Stimulated activated CD8-positive, alpha-beta memory T cell treated with anti-CD3 and anti-CD28 coated beads, Interleukin-12 subunit alpha, Interleukin-12 subunit beta, amount 100 ng/mL, for 1 hour (primary cell): ENCODE data around the gene PDE6H.

Experiments used
- DNase-seq: peaks from one replicate; pipeline ENCODE4 v3.0.0-alpha.2; 2020; ENCODE audit warnings: low read depth

Gene PDE6H

GRCh38 chr12:14951851-14952250 is 21.0 kb upstream of the PDE6H start:
- DNase-seq = no peak

GRCh38 chr12:14952299-14952921 is 20.4 kb upstream of the PDE6H start:
- no peak for DNase-seq

GRCh38 chr12:14953752-14954151 is 19.1 kb upstream of the PDE6H start:
- DNase-seq = no peak

- no peak for DNase-seq
Observed at GRCh38 chr12:14954269-14954668, 18.6 kb upstream of the PDE6H start.

- DNase-seq = no peak
Observed at GRCh38 chr12:14956024-14956891, 16.6 kb upstream of the PDE6H start.

GRCh38 chr12:14956905-14957304 is 15.9 kb upstream of the PDE6H start:
- DNase-seq = no peak

GRCh38 chr12:14957551-14958168 is 15.2 kb upstream of the PDE6H start:
- DNase-seq = no peak

GRCh38 chr12:14958361-14959125 is 14.3 kb upstream of the PDE6H start:
- no peak for DNase-seq

- no peak for DNase-seq
Observed at GRCh38 chr12:14959126-14959440, 13.8 kb upstream of the PDE6H start.

- DNase-seq = no peak
Observed at GRCh38 chr12:14959463-14959862, 13.4 kb upstream of the PDE6H start.

GRCh38 chr12:14959916-14960496 is 12.8 kb upstream of the PDE6H start:
- DNase-seq = no peak

GRCh38 chr12:14960548-14961465 is 12.0 kb upstream of the PDE6H start:
- no peak for DNase-seq

GRCh38 chr12:14961466-14962152 is 11.2 kb upstream of the PDE6H start, which contains the start of gene ARHGDIB:
ARHGDIB (minus strand) TSS chr12:14961601; CDS start chr12:14950712, 10,889 bp downstream.
- DNase-seq = peak; percentile 63

- no peak for DNase-seq
Observed at GRCh38 chr12:14962153-14962539, 10.7 kb upstream of the PDE6H start.

GRCh38 chr12:14962797-14963196 is 10.0 kb upstream of the PDE6H start:
- no peak for DNase-seq

- DNase-seq = no peak
Observed at GRCh38 chr12:14963520-14963919, 9.3 kb upstream of the PDE6H start.

GRCh38 chr12:14964406-14964805 is 8.4 kb upstream of the PDE6H start:
- DNase-seq = no peak

- no peak for DNase-seq
Observed at GRCh38 chr12:14965221-14965620, 7.6 kb upstream of the PDE6H start.

GRCh38 chr12:14968478-14968877 is 4.4 kb upstream of the PDE6H start:
- no peak for DNase-seq

GRCh38 chr12:14970473-14970872 is 2.4 kb upstream of the PDE6H start:
- DNase-seq = no peak
